OCI-LY3 (cell line): ENCODE measurements around the gene PPP1R37.

Experiments used
- CTCF ChIP-seq: fragments of 200-600, 300-600 bp; sonication (generic); IDR thresholded peaks from 2 replicates; pipeline ENCODE4 v1.5.1; 2014; ENCODE audit warnings: antibody characterized with exemption, low read length, low read depth
- EZH2phosphoT487 ChIP-seq: fragments of 200-600 bp; shearing (Covaris generic); IDR thresholded peaks from 2 replicates; pipeline ENCODE4 v1.6.1; 2018; ENCODE audit warnings: antibody characterized with exemption, mixed run types, low read depth

- TF ChIP-seq CTCF (no peak), EZH2phosphoT487 (no peak)
Measured at GRCh38 chr19:45186509-45187334, 93.7 kb downstream of the PPP1R37 start.
